Right lobe of liver (tissue), 6 donors: Measurements from ENCODE around the gene CORO7. TPM values are rescaled to one million over a fixed set of nuclear protein-coding genes. Genes with fewer than 3 reads are reported as not detected.

Source experiments
- ATAC-seq, 4 donors: fragments of 200-7000 bp; cut with Tn5 transposase; one replicate each; pipeline ENCODE4 v1.9.1; 2020; ENCODE audit warnings: mild to moderate bottlenecking in 4 of 4, moderate library complexity in 4 of 4
- DNase-seq, 3 donors: peaks; one replicate each; pipeline ENCODE4 v3.0.0-alpha.2; 2020
- H3K27ac ChIP-seq, 3 donors: fragments of 200-600 bp; one replicate each; pipeline ENCODE4 v1.8.0; 2022
- H3K27me3 ChIP-seq, 2 donors: fragments of 200-600 bp; one replicate each; pipeline ENCODE4 v1.8.0; 2022
- H3K36me3 ChIP-seq, 4 donors: fragments of 200-600 bp; sonication (generic) in 1 of 4; one replicate each; pipeline versions ENCODE4 v1.5.1 to v1.8.0; 2017 to 2022; ENCODE audit warnings: control low read depth in 1 of 4
- H3K4me1 ChIP-seq, 4 donors: fragments of 200-600 bp; sonication (generic) in 1 of 4; one replicate each; pipeline versions ENCODE4 v1.5.1 to v1.8.0; 2017 to 2022; ENCODE audit warnings: control low read depth in 1 of 4
- H3K4me3 ChIP-seq, 3 donors: fragments of 200-600 bp; one replicate each; pipeline ENCODE4 v1.8.0; 2022
- H3K9me3 ChIP-seq, 4 donors: fragments of 200-600 bp; sonication (generic) in 1 of 4; one replicate each; pipeline versions ENCODE4 v1.5.1 to v1.8.0; 2017 to 2022; ENCODE audit warnings: control low read depth in 1 of 4
- POLR2A ChIP-seq: fragments of 450-650 bp; IDR thresholded peaks from one replicate; pipeline ENCODE4 v1.6.1; 2017; ENCODE audit warnings: antibody characterized with exemption, mild to moderate bottlenecking
- WGBS: methylation state at CpG from one replicate; pipeline ENCODE4 v1.1.6; 2018; ENCODE audit warnings: low coverage, low lambda C conversion rate; ENCODE audit not compliant: insufficient coverage; ENCODE audit errors: missing lambda C conversion rate; 5-methylcytosine and 5-hydroxymethylcytosine counted together
- intact Hi-C, 2 donors: fragments of 100-400 bp; cut with DNase I; formaldehyde crosslinking; loops; one replicate each; pipeline versions ENCODE4 v1.11.2 to v1.14.1; 2022
- total RNA-seq, 6 experiments: library from RNA; depleted of rRNA in 2 of 6; stranded (reverse); fragments of >200 nt in 2 of 6; fragmentation: NEBNext Ultra II Directional in 3 of 6; extraction: Animal tissue kit (Norgen Biotek cat#: 25700) in 3 of 6; gene quantifications; one replicate each; pipeline versions ENCODE4 v1.1.0 to v1.2.4, GENCODE V29; 2016 to 2023
- TF ChIP-seq, protein P1 (sequence below), 4 donors: fragments of 200-600 bp in 3 of 4; fragments of 450-650 bp in 1 of 4; IDR thresholded peaks; one replicate each; pipeline versions ENCODE4 v1.5.1 to v1.8.0; 2016 to 2022; ENCODE audit warnings: antibody characterized with exemption in 4 of 4, mild to moderate bottlenecking in 2 of 4
- donor health status: DM: no; HTN: yes; CAD: no.
- donor health status: DM: no; HTN: no; CAD: no.
- donor health status: DM: no; HTN: no; CAD: no.
- donor health status: DM: no; HTN: yes; CAD: no.
- donor health status: DM: no; HTN: yes; CAD: no.

CORO7 gene
- total RNA-seq, 6 experiments from 2014 or later: 7.8 to 22.9 (median 13.3) TPM

DNA sequence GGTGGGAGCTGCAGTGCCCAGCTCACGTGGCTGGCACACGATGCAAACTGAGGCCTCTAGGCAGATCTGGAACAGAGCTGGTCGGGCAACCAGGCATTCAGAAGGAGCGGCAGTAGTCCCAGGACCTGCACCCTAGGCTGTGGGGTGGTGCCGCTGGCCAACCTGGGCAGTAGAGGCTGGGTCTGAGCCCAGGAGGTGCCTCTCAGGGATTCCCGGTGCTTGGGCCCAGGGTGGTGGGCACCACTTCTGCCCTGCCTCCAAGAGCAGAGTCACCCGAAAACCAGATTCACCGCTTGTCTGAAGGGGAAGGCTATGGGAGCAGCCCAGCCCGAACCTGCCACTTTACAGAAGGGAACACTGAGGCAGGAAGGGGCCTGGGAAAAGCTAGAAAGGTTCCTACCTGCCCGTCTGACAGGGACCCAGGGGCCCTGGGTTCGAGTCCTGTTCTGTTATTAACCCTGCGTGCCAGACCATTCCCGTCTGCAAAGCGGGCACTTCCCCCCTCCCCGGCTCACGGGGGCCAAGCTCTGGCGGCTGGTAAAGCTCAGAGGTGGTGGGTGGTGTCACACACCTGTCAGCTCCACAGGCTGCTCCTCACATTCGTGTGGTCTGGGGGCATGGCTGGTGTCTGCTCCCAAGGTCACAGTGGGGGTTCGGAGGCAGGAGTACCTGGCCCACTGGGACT, 83.6 kb downstream of the CORO7 start:
- no peak for ATAC-seq
- Histone ChIP-seq H3K9me3 (no peaks in the 10 kb centered on the region), H3K36me3 (no peaks in the 10 kb centered on the region), H3K4me1 (peaks cover 0 to 15% (median 5%) of the 10 kb centered on the region in 4 donors), H3K27me3 (no peaks in the 10 kb centered on the region), H3K27ac (no peak overlapping the region), H3K4me3 (no peak overlapping the region)
- 65% methylated on average over 5 of the region's 19 CpGs for WGBS
- TF ChIP-seq POLR2A: no peak
- TF ChIP-seq, protein P1, sequence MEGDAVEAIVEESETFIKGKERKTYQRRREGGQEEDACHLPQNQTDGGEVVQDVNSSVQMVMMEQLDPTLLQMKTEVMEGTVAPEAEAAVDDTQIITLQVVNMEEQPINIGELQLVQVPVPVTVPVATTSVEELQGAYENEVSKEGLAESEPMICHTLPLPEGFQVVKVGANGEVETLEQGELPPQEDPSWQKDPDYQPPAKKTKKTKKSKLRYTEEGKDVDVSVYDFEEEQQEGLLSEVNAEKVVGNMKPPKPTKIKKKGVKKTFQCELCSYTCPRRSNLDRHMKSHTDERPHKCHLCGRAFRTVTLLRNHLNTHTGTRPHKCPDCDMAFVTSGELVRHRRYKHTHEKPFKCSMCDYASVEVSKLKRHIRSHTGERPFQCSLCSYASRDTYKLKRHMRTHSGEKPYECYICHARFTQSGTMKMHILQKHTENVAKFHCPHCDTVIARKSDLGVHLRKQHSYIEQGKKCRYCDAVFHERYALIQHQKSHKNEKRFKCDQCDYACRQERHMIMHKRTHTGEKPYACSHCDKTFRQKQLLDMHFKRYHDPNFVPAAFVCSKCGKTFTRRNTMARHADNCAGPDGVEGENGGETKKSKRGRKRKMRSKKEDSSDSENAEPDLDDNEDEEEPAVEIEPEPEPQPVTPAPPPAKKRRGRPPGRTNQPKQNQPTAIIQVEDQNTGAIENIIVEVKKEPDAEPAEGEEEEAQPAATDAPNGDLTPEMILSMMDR (IDR thresholded peaks at IDR 0.05): no peak
- DNase-seq: no peak
- intact Hi-C loops: loop anchor here in 1 of 2 donors (5.0 kb wide), 2 partner anchors 45 to 130 kb away; no protein-coding TSS in a partner anchor

DNA sequence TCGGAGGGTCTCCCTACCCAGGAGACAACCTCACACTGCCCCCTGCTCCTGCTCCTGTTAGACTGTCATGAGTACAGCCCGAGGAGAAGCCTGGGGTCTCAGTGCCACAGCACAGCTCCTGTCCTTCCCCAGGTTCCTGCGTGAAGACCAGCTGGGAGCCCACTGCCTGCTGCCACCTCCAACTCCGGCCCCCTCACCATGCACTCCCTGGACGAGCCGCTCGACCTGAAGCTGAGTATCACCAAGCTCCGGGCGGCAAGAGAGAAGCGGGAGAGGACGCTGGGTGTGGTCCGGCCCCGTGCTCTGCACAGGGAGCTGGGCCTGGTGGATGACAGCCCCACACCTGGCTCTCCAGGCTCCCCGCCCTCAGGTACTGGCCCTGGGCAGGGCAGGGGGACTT, 84.3 kb downstream of the CORO7 start:
- TF ChIP-seq, protein P1 (IDR thresholded peaks at IDR 0.05): no peak
- no peak for TF ChIP-seq POLR2A
- no peak for ATAC-seq
- Histone ChIP-seq H3K4me3 (no peak overlapping the region), H3K4me1 (peaks cover 0 to 15% (median 5%) of the 10 kb centered on the region in 4 donors), H3K36me3 (no peaks in the 10 kb centered on the region), H3K9me3 (no peaks in the 10 kb centered on the region), H3K27me3 (no peaks in the 10 kb centered on the region), H3K27ac (no peak overlapping the region)
- intact Hi-C loops: loop anchor here in 1 of 2 donors (5.0 kb wide), 2 partner anchors 45 to 130 kb away; no protein-coding TSS in a partner anchor
- WGBS: no CpG with 5 or more reads among the region's 14 CpGs
- no peak for DNase-seq

DNA sequence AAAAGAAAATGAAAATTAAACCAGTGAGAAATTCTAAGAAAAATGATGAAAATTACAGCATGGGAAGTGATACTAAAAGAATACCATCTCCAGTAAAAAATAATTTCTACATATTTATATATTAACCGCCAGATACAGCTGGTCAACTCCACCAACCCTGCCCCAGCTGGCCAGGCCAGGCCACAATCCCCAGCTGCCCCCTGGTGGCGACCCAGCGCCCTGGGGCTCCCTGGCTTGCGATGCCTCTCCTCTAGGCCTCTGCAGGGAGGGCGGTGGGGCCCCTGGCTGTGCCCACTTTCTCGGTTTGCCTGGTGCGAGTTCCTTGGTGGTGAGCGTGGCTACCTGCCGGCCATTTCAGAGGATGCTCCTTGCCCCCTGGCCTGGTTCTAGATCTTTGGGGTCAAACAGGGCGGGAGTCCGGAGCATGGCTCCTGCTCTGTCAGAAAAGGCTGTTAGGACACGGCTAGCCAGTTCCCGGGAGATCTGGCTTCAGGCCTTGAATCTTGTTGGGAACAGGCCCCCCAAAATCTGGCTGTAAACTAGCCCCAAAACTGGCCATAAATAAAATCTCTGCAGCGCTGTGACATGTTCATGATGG, 86.0 kb downstream of the CORO7 start:
- ATAC-seq: peak; percentile 74 to 82 (median 79)
- no peaks in the 10 kb centered on the region for H3K9me3 ChIP-seq
- H3K4me3 ChIP-seq: no peak overlapping the region
- intact Hi-C loops: loop anchor here in 1 of 2 donors (5.0 kb wide), 2 partner anchors 43 to 128 kb away; no protein-coding TSS in a partner anchor
- H3K27ac ChIP-seq: no peak overlapping the region
- 27% methylated on average over 1 of the region's 14 CpGs for WGBS
- DNase-seq: peak; percentile 84 to 88 (median 87)
- TF ChIP-seq, protein P1 (IDR thresholded peaks at IDR 0.05): peak; percentile 92 to 99 (median 98)
- TF ChIP-seq POLR2A: no peak
- H3K36me3 ChIP-seq: no peaks in the 10 kb centered on the region
- H3K4me1 ChIP-seq: peaks cover 0 to 15% (median 5%) of the 10 kb centered on the region in 4 donors
- H3K27me3 ChIP-seq: no peaks in the 10 kb centered on the region

DNA sequence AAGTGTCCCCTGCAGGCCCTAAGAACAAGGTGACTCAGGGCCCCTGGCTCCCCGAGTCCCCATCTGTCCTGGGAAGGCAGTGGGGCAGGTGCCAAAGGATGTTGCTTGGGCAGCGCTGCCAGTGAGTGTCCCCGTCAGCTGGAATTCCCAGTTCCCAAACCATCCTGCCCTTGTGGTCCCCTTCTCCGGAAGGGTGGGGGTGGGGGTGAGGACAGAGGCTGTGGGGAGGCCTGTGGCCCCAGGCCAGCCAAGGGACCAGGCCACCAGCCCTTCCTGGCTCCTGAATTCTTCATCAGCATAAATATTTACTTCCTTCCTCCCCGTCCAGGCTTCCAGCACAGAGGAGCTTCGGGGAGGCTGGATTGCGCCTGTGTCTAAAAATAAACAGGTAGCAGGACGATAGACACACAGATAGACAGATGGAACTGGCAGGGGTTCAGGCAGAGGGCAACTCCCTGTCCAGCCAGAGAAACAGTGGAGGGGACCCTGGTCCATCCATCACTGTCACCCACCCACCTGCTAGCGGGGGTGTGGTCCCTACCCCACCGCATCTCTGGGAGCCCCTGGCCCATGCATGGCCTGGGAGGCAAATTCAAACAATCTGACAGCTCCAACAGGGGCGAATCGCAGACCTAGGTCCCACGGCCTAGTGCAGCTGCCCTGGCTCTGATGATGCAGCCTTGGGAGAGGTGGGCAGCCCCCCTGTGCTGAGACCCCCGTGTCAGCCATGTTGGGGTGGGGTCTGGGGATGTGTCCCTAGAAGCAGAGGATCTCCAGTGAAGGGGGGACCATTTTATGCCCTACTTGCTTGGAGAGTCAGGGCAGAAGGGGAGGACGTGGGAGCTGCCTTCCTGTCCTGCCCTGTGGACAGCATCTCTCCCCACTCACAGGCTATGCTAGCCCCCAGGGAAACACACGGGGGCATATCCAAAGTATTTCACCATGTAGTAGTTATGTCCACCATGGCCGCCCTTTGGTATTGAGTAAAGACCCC, 87.3 kb downstream of the CORO7 start:
- intact Hi-C loops: no loop called here
- Histone ChIP-seq H3K9me3 (no peaks in the 10 kb centered on the region), H3K4me3 (no peak overlapping the region), H3K4me1 (peaks cover 0 to 20% (median 5%) of the 10 kb centered on the region in 4 donors), H3K27ac (peak overlapping the region; percentile 26 to 76 (median 57)), H3K27me3 (no peaks in the 10 kb centered on the region), H3K36me3 (no peaks in the 10 kb centered on the region)
- TF ChIP-seq, protein P1 (IDR thresholded peaks at IDR 0.05): no peak
- no peak for TF ChIP-seq POLR2A
- 12% methylated on average over 5 of the region's 17 CpGs for WGBS
- ATAC-seq (peak; percentile 26 to 40 (median 30)), DNase-seq (no peak)
